Melanocyte of skin (primary cell): ENCODE measurements around the gene MARK4. TPM values are rescaled to one million over a fixed set of nuclear protein-coding genes. Genes with fewer than 3 reads are reported as not detected.

Experiments used
- total RNA-seq, 2 donors: library from RNA; depleted of rRNA; stranded (reverse); fragments of >200 nt; gene quantifications; 2 replicates each; pipeline ENCODE4 v1.2.3, GENCODE V29; 2012

The MARK4 gene
- 10 to 100 TPM in 1 of 2 donors, 1 to 10 TPM in 1; 8.6 to 11.7 TPM for total RNA-seq

DNA sequence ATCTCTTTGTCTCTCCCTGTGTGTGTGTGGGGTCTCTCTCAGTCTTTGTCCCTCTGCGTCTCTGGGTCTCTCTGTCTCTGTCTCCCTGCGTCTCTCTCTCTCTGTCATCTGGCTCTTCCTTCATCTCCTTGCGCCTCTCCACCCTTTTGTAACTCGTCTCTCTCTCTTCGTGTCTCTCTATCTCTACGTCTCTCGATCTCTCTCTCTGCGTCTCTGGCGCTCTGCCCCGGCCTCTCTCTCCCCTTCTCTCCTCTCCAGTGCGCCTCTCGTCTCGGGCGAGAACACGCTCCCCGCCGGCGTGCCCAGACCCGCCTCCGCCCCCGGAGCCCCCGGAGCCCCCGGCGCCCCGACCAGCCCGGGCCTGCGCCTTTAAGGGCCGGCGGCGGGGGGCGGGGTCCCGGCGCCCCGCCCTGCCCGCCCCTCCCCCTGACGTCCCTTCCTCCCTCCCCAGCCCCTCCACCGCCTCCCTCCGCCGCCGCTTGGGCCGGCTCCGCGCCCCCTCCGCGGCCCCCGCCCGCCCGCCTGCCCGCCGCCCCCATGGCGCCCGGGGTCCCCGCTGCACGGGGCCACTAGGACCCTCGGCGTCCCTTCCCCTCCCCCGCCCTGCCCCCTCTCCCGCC, at the start of gene MARK4:
Gene MARK4 (plus strand): TSS at position 440 of the 620 bp plus-strand sequence. CDS start 318 bp downstream, outside the sequence.

DNA sequence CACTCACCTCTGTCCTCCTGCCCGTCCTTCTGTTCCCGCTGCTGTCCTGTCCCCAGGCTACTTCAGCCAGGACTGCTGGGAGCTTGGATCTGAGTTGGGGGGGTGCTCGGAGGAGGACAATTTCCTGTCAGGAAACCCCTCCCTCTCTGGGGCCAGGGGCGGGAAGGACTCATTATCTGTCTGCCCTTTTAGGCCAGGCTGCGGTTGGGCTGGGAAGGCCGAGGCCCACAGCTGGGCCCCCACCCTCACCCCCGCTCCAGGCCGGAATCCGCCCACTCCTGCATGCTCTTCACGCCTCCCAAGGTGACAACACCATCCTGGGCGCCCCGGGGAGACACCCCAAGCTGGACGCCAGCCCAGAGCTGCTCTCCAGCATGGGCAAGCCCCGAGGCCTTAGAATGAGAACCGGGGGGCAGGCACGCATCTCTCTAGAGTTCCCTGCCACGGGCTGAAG, 5.7 kb upstream of the MARK4 start, which contains the start of gene EXOC3L2:
Gene EXOC3L2 (minus strand): TSS at position 74 of the 454 bp plus-strand sequence. CDS start 6,362 bp downstream, outside the sequence.

DNA sequence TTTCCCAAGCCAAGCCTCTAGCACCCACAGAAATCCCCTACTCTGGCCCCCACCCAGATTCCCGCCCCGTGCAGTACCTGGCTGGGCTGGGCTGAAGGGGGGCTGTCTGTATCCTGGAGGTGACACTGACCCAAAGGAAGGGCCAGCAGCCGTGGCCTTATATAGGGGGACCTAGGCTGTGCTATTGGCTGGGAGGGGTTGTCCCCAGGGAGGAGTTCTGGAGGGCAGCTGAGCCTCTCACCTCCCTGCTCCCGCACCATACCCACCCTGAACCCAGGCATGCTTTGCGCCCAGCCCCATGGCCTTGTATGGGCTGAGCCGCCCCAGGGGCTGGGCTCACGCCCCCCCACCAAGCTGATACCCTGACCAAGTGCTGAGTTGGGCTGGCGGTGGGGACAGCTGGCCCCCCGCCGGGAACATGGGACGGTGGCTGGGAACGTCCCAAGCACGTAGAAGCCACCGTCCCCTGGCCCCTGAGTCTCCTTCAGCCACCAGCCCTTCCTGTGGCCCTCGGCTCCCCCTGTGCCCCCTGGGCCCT, 71.7 kb downstream of the MARK4 start, which contains the start of gene CKM:
Gene CKM (minus strand): TSS at position 132 of the 538 bp plus-strand sequence. CDS start 3,162 bp downstream, outside the sequence.

DNA sequence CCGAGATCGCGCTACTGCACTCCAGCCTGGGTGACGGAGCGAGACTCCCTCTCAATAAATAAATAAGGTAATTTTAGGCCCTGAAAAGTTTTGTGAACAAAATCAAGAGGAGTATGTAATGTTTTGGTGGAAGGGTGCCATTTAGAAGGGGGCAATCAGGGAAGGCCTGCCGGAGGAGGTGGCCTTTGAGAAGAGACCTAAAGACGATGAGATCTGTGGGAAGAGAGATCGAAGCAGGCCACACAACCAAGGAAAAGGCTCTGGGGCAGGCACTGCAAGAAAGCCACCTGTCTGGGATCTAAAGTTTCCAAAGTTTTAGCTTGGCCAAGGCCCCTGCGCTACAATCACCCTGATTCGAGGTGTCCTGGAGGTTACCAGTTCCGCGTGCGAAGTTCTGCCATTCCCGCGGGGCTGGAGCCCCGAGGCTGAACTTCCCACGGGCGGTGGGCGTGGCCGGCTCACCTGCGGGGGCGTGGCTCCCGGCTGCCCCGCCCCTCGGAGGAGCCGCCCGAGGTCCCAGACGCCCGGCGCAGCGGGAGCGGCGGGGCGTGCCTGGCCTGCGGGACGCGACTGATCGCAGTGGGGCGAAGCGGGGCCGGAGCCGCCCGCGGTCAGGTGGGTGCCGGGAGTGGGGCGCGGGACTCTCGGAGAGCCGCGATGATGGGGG, 89.3 kb downstream of the MARK4 start, which contains the start of gene KLC3:
Gene KLC3 (plus strand): TSS at position 519 of the 667 bp plus-strand sequence. CDS start 4,792 bp downstream, outside the sequence.

Other genes starting within 250 kb of the MARK4 start
- gene RELB, start 249.8 kb upstream of the MARK4 start, total RNA-seq = 10 to 100 TPM in 1 of 2 donors, 1 to 10 TPM in 1; 5.0 to 24.4 TPM
- 10 to 100 TPM; 10.7 to 19.3 TPM for gene CLASRP, start 212.2 kb upstream of the MARK4 start, total RNA-seq
- gene ZNF296, start 174.8 kb upstream of the MARK4 start, total RNA-seq = under 1 TPM in 1 of 2 donors, not detected in 1; 0.33 TPM
- gene GEMIN7, start 172.0 kb upstream of the MARK4 start, total RNA-seq = 10 to 100 TPM; 17.9 to 29.6 TPM
- gene PPP1R37, start 158.1 kb upstream of the MARK4 start, total RNA-seq = 10 to 100 TPM; 65.6 to 66.8 TPM
- under 1 TPM; under 0.01 TPM for gene NKPD1, start 90.3 kb upstream of the MARK4 start, total RNA-seq
- gene TRAPPC6A, start 73.0 kb upstream of the MARK4 start, total RNA-seq = 10 to 100 TPM; 10.3 TPM
- gene BLOC1S3, start 72.5 kb upstream of the MARK4 start, total RNA-seq = 1 to 10 TPM; 4.8 to 6.7 TPM
- under 1 TPM in 1 of 2 donors, not detected in 1; 0.34 TPM for gene EXOC3L2, start 5.9 kb upstream of the MARK4 start, total RNA-seq
- gene CKM, start 71.6 kb downstream of the MARK4 start, total RNA-seq = not detected
- not detected for gene KLC3, start 89.5 kb downstream of the MARK4 start, total RNA-seq
- 10 to 100 TPM; 11.7 to 19.0 TPM for gene ERCC2, start 119.3 kb downstream of the MARK4 start, total RNA-seq
- gene PPP1R13L, start 153.8 kb downstream of the MARK4 start, total RNA-seq = under 1 TPM; under 0.01 to 1.00 TPM
- 10 to 100 TPM in 1 of 2 donors, 1 to 10 TPM in 1; 3.1 to 13.0 TPM for gene POLR1G, start 155.4 kb downstream of the MARK4 start, total RNA-seq
- gene ERCC1, start 172.6 kb downstream of the MARK4 start, total RNA-seq = 10 to 100 TPM; 67.4 to 93.2 TPM
- under 1 TPM; 0.34 to 0.67 TPM for gene FOSB, start 216.7 kb downstream of the MARK4 start, total RNA-seq
- 1 to 10 TPM; 8.0 to 9.6 TPM for gene RTN2, start 245.8 kb downstream of the MARK4 start, total RNA-seq
- gene PPM1N, start 247.2 kb downstream of the MARK4 start, total RNA-seq = 1 to 10 TPM in 1 of 2 donors, under 1 TPM in 1; 0.67 to 1.4 TPM